MM.1S (cell line): ENCODE measurements around the gene CREBZF.

ENCODE experiments used
- DNase-seq: peaks from one replicate; pipeline ENCODE4 v3.0.0-alpha.2; 2015
- H2AFZ ChIP-seq: fragments of 300-600 bp; sonication (generic); 2 replicates; pipeline ENCODE4 v1.6.0; 2016; ENCODE audit warnings: antibody characterized with exemption, low read length
- H3F3A ChIP-seq: fragments of 300-600 bp; sonication (generic); 2 replicates; pipeline ENCODE4 v1.6.1; 2016; ENCODE audit warnings: mild to moderate bottlenecking, antibody characterized with exemption, low read length, moderate library complexity, mixed read lengths; ENCODE audit not compliant: insufficient read depth
- H3K27ac ChIP-seq: fragments of 300-600 bp; sonication (generic); 2 replicates; pipeline ENCODE4 v1.5.1; 2016; ENCODE audit warnings: mild to moderate bottlenecking, low read length
- H3K27me3 ChIP-seq: fragments of 300-600 bp; sonication (generic); replicated peaks from 2 replicates; pipeline ENCODE4 v1.6.0; 2016; ENCODE audit warnings: low read length; ENCODE audit not compliant: insufficient read depth
- H3K36me3 ChIP-seq: fragments of 300-600 bp; sonication (generic); replicated peaks from 2 replicates; pipeline ENCODE4 v1.6.1; 2016; ENCODE audit warnings: mild to moderate bottlenecking, low read length, mixed read lengths; ENCODE audit not compliant: insufficient read depth
- H3K4me1 ChIP-seq: fragments of 300-600 bp; sonication (generic); 2 replicates; pipeline ENCODE4 v1.6.1; 2016; ENCODE audit warnings: low read length, mixed read lengths
- H3K4me2 ChIP-seq: fragments of 300-600 bp; sonication (generic); 2 replicates; pipeline ENCODE4 v1.6.0; 2016; ENCODE audit warnings: low read depth, low read length
- H3K4me3 ChIP-seq: fragments of 300-600 bp; sonication (generic); 2 replicates; pipeline ENCODE4 v1.5.1; 2016; ENCODE audit warnings: low read length, mixed read lengths
- H3K79me2 ChIP-seq: fragments of 300-600 bp; sonication (generic); 2 replicates; pipeline ENCODE4 v1.6.1; 2016; ENCODE audit warnings: mixed run types, low read length, mixed read lengths
- H3K9ac ChIP-seq: fragments of 300-600 bp; sonication (generic); 2 replicates; pipeline ENCODE4 v1.6.1; 2016; ENCODE audit warnings: low read length, mixed read lengths
- H3K9me2 ChIP-seq: fragments of 300-600 bp; sonication (generic); replicated peaks from 2 replicates; pipeline ENCODE4 v1.6.1; 2016; ENCODE audit warnings: mild to moderate bottlenecking, low read length, mixed read lengths; ENCODE audit not compliant: insufficient read depth
- H3K9me3 ChIP-seq: fragments of 300-600 bp; sonication (generic); replicated peaks from 2 replicates; pipeline ENCODE4 v1.6.1; 2016; ENCODE audit warnings: mild to moderate bottlenecking, low read length, mixed read lengths; ENCODE audit not compliant: insufficient read depth
- H4K20me1 ChIP-seq: fragments of 300-600 bp; sonication (generic); 2 replicates; pipeline ENCODE4 v1.6.1; 2016; ENCODE audit warnings: mild to moderate bottlenecking, low read length, moderate library complexity, mixed read lengths; ENCODE audit not compliant: insufficient read depth
- CTCF ChIP-seq: fragments of 300-600 bp; sonication (generic); IDR thresholded peaks from 2 replicates; pipeline ENCODE4 v1.5.1; 2016; ENCODE audit warnings: antibody characterized with exemption, low read length, mixed read lengths
- EZH2 ChIP-seq: fragments of 300-600 bp; sonication (generic); optimal IDR thresholded peaks from 2 replicates; pipeline ENCODE3; 2017; ENCODE audit warnings: low read depth, mild to moderate bottlenecking, antibody characterized with exemption, low read length, mixed read lengths
- EZH2phosphoT487 ChIP-seq: fragments of 300-600 bp; sonication (generic); IDR thresholded peaks from 2 replicates; pipeline ENCODE4 v1.6.1; 2018; ENCODE audit warnings: antibody characterized with exemption, low read length

Gene CREBZF

GRCh38 chr11:85685125-85685819, 20.3 kb upstream of the CREBZF start:
- H3K27me3 ChIP-seq: no peaks in the 10 kb centered on the region
- H3F3A ChIP-seq: no peaks in the 10 kb centered on the region
- H3K36me3 ChIP-seq: no peaks in the 10 kb centered on the region
- no peak overlapping the region for H3K4me2 ChIP-seq
- no peaks in the 10 kb centered on the region for H4K20me1 ChIP-seq
- H3K27ac ChIP-seq: no peak overlapping the region
- TF ChIP-seq EZH2phosphoT487 (no peak), CTCF (no peak), EZH2 (no peak)
- no peaks in the 10 kb centered on the region for H3K79me2 ChIP-seq
- H3K9me2 ChIP-seq: no peaks in the 10 kb centered on the region
- H3K9ac ChIP-seq: no peak overlapping the region
- H3K4me1 ChIP-seq: no peaks in the 10 kb centered on the region
- H2AFZ ChIP-seq: no peak overlapping the region
- H3K9me3 ChIP-seq: no peaks in the 10 kb centered on the region
- DNase-seq: no peak
- H3K4me3 ChIP-seq: no peak overlapping the region

GRCh38 chr11:85682330-85683305, 17.7 kb upstream of the CREBZF start:
- H2AFZ ChIP-seq: no peak overlapping the region
- no peak overlapping the region for H3K9ac ChIP-seq
- no peaks in the 10 kb centered on the region for H3K79me2 ChIP-seq
- no peaks in the 10 kb centered on the region for H3K4me1 ChIP-seq
- TF ChIP-seq CTCF (no peak), EZH2 (no peak), EZH2phosphoT487 (no peak)
- H3K27me3 ChIP-seq: no peaks in the 10 kb centered on the region
- DNase-seq: no peak
- H4K20me1 ChIP-seq: no peaks in the 10 kb centered on the region
- no peaks in the 10 kb centered on the region for H3F3A ChIP-seq
- no peaks in the 10 kb centered on the region for H3K9me2 ChIP-seq
- H3K36me3 ChIP-seq: no peaks in the 10 kb centered on the region
- H3K9me3 ChIP-seq: no peaks in the 10 kb centered on the region
- no peak overlapping the region for H3K27ac ChIP-seq
- no peak overlapping the region for H3K4me2 ChIP-seq
- H3K4me3 ChIP-seq: no peak overlapping the region

GRCh38 chr11:85680897-85681296, 16.0 kb upstream of the CREBZF start:
- Histone ChIP-seq H3K9me3 (no peaks in the 10 kb centered on the region), H4K20me1 (no peaks in the 10 kb centered on the region), H3K79me2 (no peaks in the 10 kb centered on the region), H3K9ac (no peak overlapping the region), H3K4me2 (no peak overlapping the region), H3K27me3 (no peaks in the 10 kb centered on the region), H3K4me3 (no peak overlapping the region), H3K27ac (no peak overlapping the region), H3K36me3 (no peaks in the 10 kb centered on the region), H3K9me2 (no peaks in the 10 kb centered on the region), H3F3A (no peaks in the 10 kb centered on the region), H3K4me1 (no peaks in the 10 kb centered on the region), H2AFZ (no peak overlapping the region)
- no peak for TF ChIP-seq EZH2phosphoT487
- no peak for TF ChIP-seq CTCF
- TF ChIP-seq EZH2: no peak
- no peak for DNase-seq
